Measurements from ENCODE around the gene EXOC4.
"Not testable (repeated sequence)": the region's sequence is repeated elsewhere in the genome, so short reads cannot be mapped to it uniquely, and the experiment has no call there.

The EXOC4 gene

DNA sequence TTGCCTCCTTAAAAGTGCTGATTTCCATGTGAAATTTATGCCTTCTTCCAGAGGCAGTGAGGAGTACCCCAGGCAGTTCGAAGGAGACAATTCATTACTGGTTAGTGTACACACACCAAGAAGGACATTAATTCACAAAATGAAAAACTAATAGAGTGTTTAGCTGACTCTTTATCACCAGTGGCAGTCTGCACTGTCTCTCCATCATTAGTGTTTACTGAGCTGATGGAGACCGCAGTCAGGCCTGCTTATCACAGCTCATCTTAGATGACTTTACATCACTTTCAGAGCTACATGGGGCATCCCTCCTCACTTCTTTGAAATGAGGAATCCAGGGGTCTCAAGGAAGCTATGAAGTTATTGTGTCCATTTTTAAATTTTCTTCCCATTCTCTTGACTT is 718.7 kb downstream of the EXOC4 start:
- DNase-seq: no peak

DNA sequence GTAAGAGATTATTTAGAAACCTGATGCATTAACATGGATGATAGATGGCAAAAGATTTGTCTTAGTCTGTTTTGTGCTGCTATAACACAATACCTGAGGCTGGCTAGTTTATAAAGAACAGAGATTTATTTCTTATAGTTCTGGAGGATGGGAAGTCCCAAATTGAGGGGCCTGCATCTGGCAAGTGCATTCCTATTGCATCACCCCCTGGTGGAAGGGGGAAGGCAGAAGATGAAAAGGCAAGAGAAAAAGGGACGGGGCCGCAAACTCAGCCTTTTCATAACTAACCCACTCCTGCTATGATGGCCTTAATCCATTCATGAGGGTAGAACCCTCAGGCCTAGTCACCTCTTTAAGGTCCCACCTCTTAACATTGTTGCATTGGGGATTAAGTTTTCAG is 720.8 kb downstream of the EXOC4 start:
- no peak for DNase-seq

DNA sequence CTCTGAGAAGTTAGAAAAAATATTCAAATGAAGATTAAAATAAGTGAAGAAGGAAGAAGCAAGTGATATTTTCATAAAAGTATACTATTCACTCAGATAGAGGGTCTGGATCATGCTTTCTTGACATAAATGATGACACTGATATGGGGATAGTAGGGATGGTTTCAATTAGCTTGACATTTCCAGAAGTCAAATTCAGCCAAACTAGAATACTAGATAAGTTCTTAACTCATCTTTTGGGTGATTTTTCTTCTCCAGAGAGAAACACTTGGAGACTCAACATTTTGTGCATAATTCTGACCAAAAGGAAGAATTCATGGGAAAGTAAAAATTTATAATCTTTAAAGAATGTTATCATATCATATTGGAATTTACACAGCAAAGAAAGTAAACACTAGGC is 722.3 kb downstream of the EXOC4 start:
- DNase-seq: no peak

DNA sequence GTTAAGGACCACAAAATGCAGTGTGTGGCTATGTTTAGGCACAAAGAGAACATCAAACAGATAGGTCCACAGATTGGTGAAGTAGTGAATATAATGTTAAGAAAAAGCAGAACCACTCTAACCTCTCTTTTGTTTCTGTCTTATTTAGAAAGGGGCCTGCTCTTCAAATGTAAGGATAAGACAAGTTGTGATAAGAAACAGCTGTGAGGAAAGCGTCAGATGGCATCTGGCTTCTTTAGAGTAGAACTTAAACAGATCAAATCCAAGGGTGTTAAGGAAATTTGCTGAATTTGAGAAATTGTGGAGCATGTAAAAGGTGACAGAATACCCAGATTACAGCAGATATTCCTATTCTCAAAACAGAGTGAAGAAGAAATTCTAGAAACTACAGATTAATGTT is 723.3 kb downstream of the EXOC4 start:
- no peak for DNase-seq

- no peak for DNase-seq
Measured at GRCh38 chr7:133977409-133978274, 724.8 kb downstream of the EXOC4 start.

- DNase-seq: no peak
Measured at GRCh38 chr7:133978502-133979295, 725.8 kb downstream of the EXOC4 start.

- no peak for DNase-seq
Measured at GRCh38 chr7:133980804-133981203, 727.9 kb downstream of the EXOC4 start.

- DNase-seq: peak; percentile 95
Measured at GRCh38 chr7:133983685-133984419, 731.0 kb downstream of the EXOC4 start.

- no peak for DNase-seq
Measured at GRCh38 chr7:133985300-133985699, 732.4 kb downstream of the EXOC4 start.

DNA sequence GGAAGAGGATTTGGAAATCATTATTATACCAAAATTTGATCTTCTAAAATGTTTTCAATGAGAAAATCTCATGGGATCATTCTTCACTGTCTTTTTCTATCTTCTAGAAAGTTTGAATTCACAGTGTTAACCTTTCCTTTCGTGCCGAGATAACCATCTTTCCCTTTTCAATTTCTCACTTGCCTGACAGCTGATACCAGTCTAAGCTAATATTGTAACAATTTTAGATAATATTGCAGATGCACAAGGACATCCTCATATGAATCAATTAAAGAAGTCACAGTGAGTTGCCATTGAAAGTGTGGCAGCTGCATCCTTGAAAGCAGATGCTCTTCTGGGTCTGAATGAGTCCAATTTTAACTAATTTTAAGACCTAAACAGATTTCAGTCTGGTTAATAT is 734.7 kb downstream of the EXOC4 start:
- no peak for DNase-seq

DNA sequence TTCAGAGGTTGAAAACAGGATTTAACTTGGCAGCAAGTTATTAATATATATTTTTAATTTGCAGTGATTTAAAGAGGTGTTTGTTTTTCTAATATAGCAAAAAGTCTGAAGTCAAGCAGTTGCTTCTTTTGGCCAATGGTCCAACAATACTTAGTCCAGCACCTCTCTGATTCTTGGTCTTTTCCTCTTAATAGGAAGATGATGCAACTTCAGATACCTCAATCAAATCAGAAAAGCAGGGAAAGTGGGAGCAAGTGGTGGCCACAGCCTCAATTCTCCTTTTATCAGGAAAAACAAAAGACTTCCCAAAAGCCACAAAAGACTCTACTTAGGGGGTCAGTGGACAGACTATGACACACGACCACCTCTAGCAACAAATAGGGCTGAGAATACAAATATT is 740.7 kb downstream of the EXOC4 start:
- DNase-seq: no peak

DNA sequence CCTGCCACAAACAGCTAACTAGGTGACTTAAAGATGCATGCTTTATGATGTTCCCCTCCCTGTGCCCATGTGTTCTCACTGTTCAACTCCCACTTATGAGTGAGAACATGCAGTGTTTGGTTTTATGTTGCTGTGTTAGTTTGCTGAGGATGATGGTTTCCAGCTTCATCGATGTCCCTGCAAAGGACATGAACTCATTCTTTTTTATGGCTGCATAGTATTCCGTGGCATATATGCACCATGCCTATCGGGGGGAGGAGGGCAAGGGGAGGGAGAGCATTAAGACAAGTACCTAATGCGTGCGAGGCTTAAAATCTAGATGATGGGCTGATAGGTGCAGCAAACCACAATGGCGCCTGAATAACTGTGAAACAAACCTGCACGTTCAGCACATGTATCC is 741.2 kb downstream of the EXOC4 start:
- not testable (repeated sequence) for DNase-seq

GRCh38 chr7:133997463-133997862 is 744.6 kb downstream of the EXOC4 start:
- DNase-seq: no peak

DNA sequence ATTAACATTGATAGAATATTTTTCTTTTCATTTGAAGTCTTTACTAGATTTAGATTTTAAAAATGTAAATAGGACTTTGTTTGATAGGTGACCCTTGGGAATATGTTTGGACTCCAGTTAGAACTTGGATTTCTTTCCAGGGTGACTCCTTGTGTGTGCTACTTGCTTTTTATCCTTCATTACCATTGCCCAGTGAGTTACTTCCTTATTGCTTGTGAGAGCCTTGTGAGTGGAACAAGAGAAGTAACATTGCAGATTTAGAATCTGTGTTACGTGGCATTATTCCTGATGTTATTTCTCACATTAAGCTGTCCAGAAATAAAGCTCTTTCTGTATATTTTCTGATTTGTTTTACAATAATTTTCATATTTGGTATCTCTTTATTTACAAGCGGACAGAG is 746.3 kb downstream of the EXOC4 start:
- no peak for DNase-seq

DNA sequence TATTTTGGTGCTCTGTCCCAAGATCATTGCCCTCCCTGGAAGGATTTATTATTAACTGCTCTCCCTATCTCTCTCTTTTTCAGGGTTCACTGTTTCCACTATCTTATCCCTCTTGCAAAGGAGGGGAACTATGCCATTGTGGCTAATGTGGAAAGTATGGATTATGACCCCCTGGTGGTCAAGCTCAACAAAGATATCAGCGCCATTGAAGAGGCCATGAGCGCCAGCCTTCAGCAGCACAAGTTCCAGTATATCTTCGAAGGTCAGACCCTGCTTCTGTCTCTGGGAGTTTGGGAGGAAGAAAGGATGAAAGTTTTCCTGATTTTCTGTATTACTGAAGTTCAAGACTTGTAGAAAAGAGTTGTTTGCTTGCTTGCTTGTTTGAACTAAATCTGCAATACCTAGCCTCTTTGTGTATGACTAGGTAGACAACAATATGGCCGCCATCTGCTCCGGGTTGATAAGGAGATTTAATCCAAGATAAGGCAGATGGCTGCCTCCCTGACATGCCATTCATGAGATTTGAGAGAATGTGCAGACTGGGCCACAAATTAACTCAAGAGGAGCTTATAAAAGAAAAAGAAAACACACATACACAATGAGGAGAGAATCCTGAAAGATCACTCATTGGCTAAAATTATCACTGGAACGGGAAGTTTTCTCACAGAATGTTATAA is 752.1 kb downstream of the EXOC4 start:
- DNase-seq: peak; percentile 76

DNA sequence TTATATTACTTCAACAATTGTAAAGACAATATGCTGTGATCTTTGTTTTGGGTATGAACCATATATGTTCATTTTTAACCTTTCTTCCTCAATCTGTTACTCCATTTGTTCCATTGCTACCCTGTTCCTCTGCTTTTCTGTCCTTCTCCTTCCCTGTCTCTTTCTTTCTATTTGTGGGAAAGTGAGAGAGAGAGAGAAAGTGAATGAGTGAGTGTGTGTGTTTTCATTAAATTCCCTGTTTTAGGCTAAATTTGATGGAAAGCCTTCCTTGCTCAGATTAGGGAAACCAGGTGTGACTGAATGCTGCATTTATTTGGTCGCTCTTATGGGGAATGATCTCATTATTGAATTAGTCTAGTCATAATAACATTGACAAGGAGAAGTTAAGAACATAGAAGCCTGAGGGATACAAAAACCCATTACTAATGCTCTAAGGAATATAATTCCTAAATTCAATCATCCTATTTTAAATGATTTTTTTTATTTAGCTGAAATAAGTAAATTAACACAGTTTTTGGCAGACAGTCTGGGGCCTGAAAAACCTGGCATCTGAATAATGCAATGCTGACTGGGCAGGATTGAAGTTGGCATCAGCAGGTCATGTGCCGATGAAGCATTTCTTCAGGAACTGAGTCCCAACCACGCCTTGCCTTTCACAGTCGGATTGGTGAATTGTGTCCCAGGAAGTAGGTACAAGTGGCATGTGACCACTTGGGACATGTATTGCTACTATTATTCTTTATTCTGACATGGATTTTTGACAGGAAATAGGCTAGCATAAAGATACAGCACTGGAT is 756.6 kb downstream of the EXOC4 start:
- DNase-seq: no peak

- no peak for DNase-seq
Measured at GRCh38 chr7:134013249-134013648, 760.4 kb downstream of the EXOC4 start.

DNA sequence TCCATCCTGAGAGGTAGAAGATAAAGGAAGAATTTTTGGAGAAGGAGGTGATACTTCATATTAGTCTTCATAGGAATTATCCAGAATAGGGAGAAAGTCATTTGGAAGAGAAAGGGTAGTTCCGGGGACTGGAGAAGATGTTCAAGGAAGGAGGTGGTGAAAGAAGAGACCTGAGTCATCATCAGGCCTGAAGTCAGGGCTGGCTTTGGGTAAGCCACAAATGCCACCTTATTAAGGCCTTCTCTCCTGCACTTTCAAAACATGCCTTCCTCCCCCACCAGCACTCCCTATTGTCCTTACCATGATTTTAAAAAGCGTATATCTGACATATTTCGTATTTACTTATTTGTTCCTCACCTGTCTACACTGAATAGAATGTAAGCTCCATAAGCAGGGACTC is 762.1 kb downstream of the EXOC4 start:
- DNase-seq: no peak

- peak; percentile 50 for DNase-seq
Measured at GRCh38 chr7:134016223-134016941, 763.5 kb downstream of the EXOC4 start.

DNA sequence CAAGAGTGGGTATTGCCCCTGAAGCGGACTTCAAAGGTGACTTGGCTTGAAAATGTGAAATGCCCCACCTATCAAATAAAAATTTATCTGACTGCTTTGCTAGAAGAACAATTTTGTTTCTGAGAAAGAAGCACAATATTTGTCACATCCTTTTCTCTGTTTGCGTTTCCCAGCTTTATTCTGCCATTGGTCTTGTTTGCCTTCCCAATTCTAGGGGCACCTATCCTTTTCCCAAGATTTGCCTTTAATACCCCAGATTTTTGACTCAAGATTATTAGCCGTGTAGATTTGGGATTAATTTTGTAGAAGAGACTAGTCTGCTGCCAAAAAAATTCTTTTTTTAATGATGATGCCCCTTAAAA is 764.0 kb downstream of the EXOC4 start:
- DNase-seq: no peak

DNA sequence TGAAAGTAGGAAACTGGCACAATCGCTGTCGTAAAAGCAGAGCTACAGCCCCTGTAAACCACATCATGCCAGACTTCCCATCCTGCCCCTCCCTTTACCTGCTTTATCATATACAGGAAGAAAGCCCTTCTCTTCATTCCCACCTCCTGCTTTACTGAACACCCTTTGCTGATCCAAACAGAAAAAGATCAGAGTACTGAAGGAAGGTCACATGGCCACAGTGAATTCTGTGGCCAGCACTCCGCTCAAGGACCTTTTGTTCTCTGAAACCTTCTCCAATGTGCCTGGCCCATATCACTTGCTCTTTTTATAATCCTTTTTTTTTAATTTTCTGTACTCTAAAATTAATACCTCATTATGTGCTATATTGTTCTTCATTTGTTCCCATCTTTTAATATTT is 765.4 kb downstream of the EXOC4 start:
- no peak for DNase-seq

All from NCI-H2171 treated with DMSO at 0.1 percent for 48 hours (cell line).